Activated CD4-positive, alpha-beta T cell treated with anti-CD3 and anti-CD28 coated beads, Interleukin-2, Interleukin-6, amounts not matched to agents 100 ng/mL and 50 ng/mL, durations not matched to agents 16 hours and 8 hours (primary cell): Measurements from ENCODE around the gene RAB29.
"Not testable (repeated sequence)": the region's sequence is repeated elsewhere in the genome, so short reads cannot be mapped to it uniquely, and the experiment has no call there.

Experiments used
- DNase-seq: peaks from one replicate; pipeline ENCODE4 v3.0.0-alpha.2; 2020

Gene RAB29

GRCh38 chr1:205763980-205764379, 11.3 kb downstream of the RAB29 start:
- DNase-seq: no peak

GRCh38 chr1:205760606-205761005, 14.7 kb downstream of the RAB29 start:
- DNase-seq: no peak

GRCh38 chr1:205756552-205756951, 18.7 kb downstream of the RAB29 start:
- DNase-seq: no peak

- no peak for DNase-seq
Observed at GRCh38 chr1:205754857-205755256, 20.4 kb downstream of the RAB29 start.

- no peak for DNase-seq
Observed at GRCh38 chr1:205751036-205751651, 24.1 kb downstream of the RAB29 start.

- DNase-seq: peak; percentile 98
Observed at GRCh38 chr1:205750138-205751035, 24.9 kb downstream of the RAB29 start, which contains the start of gene NUCKS1. Gene NUCKS1, minus strand, starts transcription at chr1:205750182. Its CDS starts 209 bp downstream, at chr1:205749973.

- DNase-seq: peak; percentile 97
Observed at GRCh38 chr1:205749234-205750137, 25.8 kb downstream of the RAB29 start.

- peak; percentile 52 for DNase-seq
Observed at GRCh38 chr1:205748403-205749233, 26.7 kb downstream of the RAB29 start.

- DNase-seq: no peak
Observed at GRCh38 chr1:205746757-205747412, 28.4 kb downstream of the RAB29 start.

- no peak for DNase-seq
Observed at GRCh38 chr1:205744403-205744802, 30.9 kb downstream of the RAB29 start.

GRCh38 chr1:205743977-205744376, 31.3 kb downstream of the RAB29 start:
- no peak for DNase-seq

GRCh38 chr1:205741681-205742080, 33.6 kb downstream of the RAB29 start:
- no peak for DNase-seq

GRCh38 chr1:205739348-205740160, 35.7 kb downstream of the RAB29 start:
- DNase-seq: no peak

GRCh38 chr1:205735218-205735617, 40.1 kb downstream of the RAB29 start:
- no peak for DNase-seq

- DNase-seq: no peak
Observed at GRCh38 chr1:205733438-205734175, 41.7 kb downstream of the RAB29 start.

- DNase-seq: no peak
Observed at GRCh38 chr1:205729945-205730610, 45.2 kb downstream of the RAB29 start.

- DNase-seq: no peak
Observed at GRCh38 chr1:205726619-205727125, 48.6 kb downstream of the RAB29 start.

- DNase-seq: no peak
Observed at GRCh38 chr1:205725514-205725913, 49.8 kb downstream of the RAB29 start.

- DNase-seq: not testable (repeated sequence)
Observed at GRCh38 chr1:205720740-205721139, 54.5 kb downstream of the RAB29 start.
